ENCODE results near the gene ZNF346.

DNA sequence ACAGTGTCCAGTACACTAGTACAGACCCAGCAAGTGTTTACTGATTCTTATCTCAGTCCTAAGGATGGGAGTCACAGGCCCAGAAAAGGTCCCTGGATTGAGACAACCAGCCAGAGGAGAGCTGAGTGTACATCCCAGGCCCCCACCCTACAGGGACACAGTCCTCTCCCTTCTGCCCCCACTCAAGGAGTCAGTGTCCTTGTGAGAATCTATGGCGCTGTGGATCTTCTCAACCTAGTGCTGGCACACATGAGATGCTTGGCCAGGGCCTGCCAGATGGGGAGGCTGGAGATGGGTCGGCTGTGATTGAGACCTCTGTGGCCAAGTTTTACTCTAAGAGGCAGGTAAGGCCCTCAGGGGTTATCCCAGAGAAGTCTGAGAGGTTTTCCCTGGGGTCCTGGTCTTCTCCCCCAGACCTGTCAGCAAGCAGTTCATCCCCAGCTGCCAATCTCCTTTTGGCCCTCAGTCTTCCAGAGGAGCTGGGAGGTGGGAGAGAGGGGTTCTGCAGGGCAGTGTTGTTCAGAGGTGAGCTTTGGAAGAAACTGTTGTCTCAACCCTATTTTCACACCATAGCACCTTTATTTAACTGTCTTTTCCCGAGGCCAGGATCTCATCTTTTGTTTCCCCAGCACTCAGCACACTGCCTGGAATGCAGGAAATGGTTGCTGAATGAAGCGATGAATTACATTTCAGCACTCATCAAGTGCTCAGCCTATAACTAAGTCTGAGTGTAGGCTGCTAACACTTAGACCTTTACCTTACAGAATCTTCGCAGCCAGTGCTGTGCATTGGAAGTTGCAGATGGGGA lies 107.9 kb downstream of the ZNF346 start:
- TF ChIP-seq POLR2A (IDR thresholded peaks at IDR 0.05), result no peak
- TF ChIP-seq, protein P1, sequence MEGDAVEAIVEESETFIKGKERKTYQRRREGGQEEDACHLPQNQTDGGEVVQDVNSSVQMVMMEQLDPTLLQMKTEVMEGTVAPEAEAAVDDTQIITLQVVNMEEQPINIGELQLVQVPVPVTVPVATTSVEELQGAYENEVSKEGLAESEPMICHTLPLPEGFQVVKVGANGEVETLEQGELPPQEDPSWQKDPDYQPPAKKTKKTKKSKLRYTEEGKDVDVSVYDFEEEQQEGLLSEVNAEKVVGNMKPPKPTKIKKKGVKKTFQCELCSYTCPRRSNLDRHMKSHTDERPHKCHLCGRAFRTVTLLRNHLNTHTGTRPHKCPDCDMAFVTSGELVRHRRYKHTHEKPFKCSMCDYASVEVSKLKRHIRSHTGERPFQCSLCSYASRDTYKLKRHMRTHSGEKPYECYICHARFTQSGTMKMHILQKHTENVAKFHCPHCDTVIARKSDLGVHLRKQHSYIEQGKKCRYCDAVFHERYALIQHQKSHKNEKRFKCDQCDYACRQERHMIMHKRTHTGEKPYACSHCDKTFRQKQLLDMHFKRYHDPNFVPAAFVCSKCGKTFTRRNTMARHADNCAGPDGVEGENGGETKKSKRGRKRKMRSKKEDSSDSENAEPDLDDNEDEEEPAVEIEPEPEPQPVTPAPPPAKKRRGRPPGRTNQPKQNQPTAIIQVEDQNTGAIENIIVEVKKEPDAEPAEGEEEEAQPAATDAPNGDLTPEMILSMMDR (IDR thresholded peaks at IDR 0.05), result no peak

Data from breast epithelium (tissue), 3 donors.